Activated T-helper 1 cell treated with anti-CD3 and anti-CD28 coated beads, Interleukin-2, amount 50 U/mL, for 16 hours (primary cell): ENCODE results near the gene GSDME.
"Not testable (repeated sequence)": the region's sequence is repeated elsewhere in the genome, so short reads cannot be mapped to it uniquely, and the experiment has no call there.

Experiments
- DNase-seq, 2 donors: peaks; one replicate each; pipeline ENCODE4 v3.0.0-alpha.2; 2020; ENCODE audit warnings: low read depth in 1 of 2, low spot score in 1 of 2

The GSDME gene

DNA sequence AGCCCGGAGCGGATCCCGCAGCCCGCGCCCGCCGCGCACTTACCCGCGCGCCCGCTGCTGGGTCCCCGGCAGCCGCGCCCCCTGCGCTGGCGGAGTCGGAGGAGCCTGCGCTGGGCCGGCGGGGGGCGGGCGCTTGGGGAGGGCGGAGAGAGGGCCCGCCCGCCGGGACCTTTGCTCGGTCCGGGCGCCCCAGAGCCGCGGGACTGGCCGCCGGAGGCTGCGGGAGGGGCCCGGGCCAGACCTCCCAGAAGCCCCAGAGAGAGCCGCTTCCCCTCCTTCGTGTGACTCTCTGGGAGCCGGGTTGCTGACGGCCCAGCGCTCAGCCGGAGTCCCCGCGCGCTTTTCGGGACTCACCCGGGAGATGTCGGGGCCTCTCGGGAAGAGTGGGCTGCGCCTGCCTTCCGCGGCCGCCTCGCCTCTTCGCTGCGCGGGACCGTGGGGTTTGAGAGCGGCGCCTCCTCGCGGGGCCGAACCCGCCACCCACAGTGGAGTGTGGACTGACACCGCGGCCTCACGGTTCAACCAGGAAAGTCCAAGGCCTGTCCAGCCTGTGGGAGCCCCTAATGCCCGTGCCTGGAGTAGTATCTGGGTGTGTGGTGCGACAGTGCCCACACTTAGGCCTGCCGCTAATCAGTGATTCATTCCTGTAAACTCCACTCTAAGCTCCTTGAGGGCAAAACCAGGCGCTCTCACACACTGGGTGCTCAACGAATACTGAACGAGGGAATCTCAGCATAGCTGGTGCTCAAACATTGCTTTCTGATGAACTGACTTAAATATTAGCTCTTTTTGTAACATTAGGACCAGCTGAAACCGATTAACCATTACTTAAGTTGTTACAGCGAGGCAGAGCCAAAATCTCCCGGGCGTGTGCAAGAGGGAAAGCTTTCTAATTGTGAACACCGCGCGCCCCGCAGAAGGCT is at the start of gene GSDME:
GSDME (minus strand) TSS at position 112 of the 923 bp plus-strand sequence. CDS start 7,690 bp downstream, outside the sequence.
- peak in 1 of 2 donors; percentile 5 for DNase-seq

DNA sequence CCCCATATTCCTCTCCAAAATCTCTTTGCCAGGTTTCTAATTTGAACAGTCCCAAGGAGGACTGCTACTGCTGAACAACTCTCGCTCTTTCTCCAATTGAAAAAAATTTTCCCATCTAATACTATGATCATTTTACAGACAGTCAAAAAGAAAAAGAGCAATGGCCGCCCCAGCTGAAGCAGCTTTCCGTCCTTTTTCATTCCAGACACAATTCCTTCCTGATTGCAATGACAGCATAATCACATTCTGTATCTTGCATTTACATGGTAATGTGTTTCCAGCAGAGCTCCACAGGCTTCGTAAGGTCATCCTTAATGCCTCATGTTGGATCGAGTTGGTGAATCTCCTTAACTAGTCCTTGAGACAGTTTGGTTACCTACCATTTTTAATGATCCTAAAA is 45.0 kb upstream of the GSDME start:
- DNase-seq, result no peak

DNA sequence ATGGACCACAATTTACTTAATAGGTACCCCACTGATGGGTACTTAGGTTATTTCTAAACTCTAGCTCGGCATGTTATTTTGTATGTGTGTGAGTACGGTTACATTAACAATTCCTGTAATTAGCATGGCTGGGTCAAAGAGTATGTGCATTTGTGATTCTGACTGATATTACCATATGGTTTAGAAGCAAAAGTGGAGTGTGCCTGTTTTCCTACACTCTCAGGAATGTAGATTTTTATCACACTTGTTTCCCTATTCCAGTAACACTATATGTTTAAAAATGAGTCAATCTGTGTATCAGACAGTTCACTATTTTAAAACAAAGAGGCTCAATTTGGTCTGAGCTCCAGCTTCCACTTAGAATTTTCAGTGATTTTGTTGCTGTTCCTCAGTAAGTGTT is 44.6 kb upstream of the GSDME start:
- no peak for DNase-seq

DNA sequence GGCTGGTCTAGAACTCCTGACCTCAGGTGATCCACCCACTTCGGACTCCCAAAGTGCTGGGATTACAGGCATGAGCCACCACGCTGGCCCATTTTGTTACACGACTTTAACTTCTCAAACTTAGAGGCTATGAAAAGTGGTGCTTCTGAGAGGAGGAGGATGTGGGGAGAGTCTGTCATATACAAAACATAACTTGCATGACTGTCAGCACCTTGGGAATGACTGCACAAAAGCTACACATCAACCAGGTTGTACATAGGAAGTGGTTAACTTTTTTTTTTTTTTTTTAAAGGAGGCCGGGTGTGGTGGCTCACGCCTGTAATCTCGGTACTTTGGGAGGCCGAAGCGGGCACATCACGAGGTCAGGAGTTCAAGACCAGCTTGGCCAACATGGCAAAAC is 43.4 kb upstream of the GSDME start:
- no peak for DNase-seq

DNA sequence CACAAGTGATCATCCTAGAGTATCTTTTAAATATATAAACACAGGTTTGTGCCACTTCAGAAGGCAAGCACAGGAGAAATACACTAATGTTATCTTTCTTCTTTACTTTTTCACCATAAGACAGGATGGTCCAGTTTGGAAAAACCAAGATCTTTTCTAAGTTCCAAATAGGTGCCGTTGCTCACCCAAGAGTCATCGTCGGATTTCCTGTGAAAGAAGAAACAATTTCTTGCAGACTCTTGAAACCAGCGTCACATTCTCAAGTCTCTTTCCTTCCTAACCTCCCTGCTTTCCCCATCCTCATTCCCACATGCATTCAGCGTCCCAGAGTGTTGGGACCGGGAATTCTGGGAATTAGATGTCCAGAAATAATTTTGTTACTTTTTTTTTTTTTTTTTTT is 42.8 kb upstream of the GSDME start:
- no peak for DNase-seq

DNA sequence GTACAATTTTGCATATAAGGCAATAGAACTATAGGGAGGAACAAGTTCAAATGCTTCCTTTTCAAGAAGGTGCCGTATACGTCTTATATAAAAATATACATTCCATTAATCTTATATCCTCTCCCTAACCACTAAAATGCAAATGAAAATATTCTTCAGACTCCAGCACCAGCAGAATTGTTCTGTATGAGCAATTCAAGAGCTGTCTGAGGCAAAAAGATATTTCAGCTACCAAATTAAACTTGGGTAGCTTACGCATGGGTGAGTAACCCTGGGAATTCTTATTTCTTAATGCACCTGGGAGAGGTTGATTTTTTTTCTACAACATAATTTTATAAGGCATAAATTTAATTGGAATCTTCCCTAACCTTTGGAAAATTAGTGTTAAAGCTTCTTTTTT is 42.2 kb upstream of the GSDME start:
- no peak for DNase-seq

DNA sequence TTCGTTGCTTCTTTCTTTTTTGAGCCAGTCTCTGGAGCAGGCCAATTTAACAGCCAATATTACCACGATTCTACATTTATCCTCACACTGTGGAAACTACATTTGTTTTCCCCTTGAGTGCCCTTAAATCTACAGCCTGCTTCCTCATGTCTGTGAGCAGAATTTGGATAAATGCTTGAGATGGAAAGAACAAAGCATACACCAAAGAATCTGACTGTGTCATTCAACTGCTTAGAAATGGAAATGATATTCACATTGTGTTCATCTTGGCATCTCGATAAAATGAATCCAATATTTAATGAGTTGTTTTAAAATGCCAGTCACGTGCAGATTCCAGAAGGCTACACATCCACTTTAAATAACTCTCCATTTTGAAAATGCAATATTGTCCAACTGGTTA is 41.0 kb upstream of the GSDME start:
- DNase-seq, result no peak

DNA sequence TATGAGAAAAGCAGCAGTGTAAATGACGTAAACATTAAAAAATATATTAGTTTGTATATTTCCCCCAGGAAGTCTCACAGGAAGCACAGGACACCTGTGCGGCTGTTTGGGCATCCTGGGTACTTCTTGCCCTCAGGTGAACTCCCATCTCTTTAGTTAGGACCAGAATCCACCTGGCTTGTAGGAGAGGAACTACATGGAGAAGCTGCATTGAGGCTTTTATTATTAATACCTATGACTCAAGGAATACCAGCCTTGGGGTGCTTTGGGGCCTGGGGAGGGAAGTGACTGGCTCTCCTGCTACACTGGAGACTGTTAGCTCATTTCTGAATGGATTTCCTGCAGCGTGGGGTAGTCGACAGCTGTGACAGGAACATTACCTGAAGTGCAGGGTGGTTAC is 40.0 kb upstream of the GSDME start:
- DNase-seq, result no peak

DNA sequence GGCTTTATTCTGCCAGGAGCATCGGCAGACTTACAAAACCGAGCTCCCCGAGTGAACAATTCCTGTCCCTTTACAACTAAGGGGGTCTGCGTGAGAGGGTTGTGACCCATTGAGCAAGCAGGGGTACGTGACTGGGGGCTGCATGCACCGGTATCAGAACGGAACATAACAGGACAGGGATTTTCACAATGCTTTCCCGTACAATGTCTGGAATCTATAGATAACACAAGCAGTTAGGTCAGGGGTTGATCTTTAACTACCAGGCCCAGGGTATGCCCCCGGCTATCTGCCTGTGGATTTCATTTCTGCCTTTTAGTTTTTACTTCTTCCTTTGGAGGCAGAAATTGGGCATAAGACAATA is 38.1 kb upstream of the GSDME start:
- DNase-seq, result no peak

DNA sequence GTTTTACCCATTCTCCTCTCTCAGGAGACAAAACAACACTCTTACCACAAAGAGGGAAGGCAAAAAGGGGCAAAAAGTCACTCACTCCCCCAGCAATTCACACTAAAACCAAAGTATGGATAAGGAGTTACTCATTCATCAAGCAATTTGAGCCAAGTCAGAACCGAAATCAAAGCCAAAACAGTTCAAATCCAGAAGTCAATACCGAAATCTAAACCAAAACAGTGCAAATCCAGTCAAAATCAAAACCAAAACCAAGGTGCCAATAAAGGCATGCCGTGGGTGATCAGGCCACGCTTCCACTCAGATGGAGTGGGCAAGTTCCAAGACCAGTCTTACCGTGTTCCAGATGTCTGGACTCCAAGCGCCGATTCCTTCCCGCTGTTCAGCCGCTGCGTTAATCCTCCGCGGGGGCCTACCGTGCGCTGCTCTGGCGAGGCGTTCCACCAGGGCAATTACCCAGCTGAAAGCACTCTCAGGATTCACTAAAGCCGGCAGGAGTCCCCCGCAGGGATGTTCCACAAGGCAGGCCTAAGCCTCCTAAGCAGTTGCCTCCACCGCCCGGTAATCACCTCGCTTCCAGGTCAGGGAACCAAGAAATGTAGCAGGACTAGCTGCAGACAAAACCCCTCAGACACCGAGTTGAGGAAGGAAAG is 37.6 kb upstream of the GSDME start:
- DNase-seq, result not testable (repeated sequence)

DNA sequence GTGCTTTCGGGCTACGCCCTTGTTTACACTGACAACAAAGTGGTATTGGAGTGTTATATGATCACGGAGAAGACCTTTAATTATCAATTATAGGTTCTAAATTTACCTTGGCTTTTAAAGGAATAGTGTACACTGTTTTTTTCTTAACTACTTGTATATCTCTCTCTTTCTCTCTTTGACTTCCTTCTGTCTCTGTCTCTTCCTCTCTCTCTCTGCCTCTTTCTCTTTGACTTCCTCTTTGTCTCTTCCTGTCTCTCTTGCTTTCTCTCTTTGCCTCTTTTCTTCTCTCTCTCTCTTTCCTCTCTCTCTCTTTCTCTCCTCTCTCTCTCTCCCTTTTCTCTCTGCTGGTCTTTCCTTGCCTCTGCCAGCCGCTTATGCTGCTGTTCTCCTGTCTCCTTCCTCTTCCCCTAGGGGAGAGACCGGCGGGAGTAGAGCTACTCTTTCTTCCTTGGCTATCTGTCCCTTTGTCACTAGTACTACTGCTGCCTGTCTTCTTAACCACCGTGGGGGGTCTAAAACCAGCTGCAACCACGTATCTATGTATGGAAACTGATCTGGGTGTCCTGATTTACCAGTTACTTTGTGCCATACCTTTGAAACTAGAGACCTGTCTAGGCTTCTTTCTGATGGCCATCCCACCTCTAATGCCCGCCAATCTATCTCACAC is 36.9 kb upstream of the GSDME start:
- no peak for DNase-seq

DNA sequence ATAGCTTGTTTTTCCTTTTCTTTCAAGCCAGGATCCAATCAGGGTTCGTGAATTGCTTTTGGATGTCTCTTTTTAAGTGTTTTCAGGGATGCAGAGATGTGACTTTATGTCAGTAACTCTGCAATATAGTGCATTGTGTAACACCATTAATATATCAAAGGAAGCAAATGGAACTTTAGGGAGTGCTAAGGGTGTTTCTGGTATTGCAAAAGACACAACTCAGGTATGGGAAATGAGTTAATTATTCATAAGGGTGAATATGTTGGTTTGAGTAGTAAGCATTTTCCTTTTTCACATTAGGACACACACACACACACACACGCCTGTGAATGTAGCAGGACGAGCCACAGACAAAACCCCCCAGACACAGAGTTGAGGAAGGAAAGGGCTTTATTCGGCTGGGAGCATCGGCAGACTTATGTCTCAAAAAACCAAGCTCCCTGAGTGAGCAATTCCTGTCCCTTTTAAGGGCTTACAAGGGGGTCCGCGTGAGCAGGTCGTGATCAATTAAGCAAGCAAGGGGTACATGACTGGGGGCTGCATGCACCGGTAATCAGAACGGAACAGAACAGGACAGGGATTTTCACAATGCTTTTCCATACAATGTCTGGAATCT is 31.8 kb upstream of the GSDME start:
- DNase-seq, result no peak

DNA sequence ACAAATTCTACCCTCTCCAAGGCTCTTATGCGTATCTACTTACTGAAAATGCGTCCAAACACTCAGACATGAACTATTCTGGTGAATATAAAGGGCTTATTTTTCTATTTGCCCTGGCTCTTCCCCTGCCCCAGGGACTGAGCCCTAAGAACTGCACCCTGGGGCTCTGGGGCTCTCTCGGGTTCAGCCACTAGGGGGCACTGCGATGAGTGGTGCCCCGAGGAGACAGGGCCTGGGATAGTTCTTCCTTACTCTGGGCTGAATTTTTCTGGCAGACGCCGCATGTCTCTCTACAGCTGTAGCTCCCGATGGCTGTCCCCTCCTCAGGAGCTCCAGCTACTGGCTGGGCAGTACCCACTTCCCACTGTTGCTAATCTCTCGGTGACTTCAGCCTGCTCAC is 30.8 kb upstream of the GSDME start:
- DNase-seq, result no peak

DNA sequence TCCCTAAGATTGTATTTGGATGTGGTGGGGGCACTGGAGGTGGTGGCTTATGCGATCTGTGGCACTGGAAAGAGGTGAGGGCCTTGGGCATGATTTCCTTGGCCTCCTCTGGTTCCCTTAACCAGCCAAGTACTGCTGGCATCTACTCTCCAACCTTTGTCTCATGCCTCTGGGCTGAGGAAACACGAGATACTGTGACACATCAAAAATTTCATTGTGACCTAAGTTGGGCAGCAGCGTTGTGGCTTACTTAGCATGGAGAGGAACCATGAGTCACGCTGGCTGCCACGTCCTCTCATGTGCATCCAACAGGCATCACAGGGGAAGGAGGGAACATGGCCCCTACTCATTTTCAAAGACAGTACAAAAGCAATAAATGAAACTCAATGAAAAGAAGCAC is 29.7 kb upstream of the GSDME start:
- no peak for DNase-seq

DNA sequence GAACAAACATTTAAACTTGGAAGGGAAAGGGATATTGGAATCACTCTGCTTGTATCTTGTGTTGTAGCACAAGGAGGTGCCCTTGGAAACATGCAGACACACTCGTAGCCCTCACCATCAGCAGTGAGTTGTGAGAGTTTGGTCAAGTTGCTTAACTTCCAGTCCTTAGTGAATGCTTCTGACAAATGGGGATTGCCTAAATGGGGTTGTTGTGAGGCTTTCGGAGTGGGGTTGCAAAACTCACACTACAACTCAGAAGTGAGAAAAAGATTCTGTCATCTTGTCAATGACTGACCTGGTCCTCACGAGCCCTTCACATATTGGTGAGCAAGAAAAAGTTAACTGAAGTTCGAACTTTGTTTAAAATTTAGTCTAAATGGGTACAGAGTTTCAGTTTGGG is 29.0 kb upstream of the GSDME start:
- DNase-seq, result no peak

DNA sequence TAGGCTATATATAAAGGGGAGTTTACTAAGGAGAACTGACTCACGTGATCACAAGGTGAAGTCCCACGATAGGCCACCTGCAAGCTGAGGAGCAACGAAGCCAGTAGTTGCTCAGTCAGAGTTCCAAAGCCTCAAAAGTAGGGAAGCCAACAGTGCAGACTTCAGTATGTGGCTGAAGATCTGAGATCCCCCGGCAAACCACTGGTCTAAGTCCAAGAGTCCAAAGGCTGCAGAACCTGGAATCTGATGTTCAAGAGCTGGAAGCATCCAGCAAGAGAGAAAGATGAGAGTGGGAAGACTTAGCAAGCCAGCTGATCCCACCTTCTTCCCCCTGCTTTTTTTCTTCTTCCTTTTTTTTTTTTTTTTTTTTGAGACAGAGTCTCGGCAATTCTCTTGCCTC is 27.0 kb upstream of the GSDME start:
- no peak for DNase-seq

DNA sequence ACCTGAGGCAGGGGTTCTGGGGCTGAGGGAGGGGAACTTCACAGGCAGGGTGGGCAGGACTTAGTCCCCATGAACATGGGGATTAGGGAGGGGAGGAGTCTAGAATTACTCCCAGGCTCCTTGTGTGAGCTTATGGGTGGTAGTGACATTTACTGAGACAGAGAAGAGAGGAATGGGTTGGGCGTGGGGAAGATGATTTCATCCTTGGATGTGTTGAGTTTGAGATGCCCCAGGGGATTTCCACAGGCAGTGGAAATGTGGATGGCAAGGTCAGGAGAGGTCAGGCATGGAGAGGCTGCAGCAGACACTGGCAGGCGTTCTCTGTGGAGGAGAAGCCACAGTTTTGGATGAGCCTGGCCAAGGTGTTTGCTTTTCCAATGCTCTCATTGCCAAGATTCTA is 26.4 kb upstream of the GSDME start:
- DNase-seq, result no peak

DNA sequence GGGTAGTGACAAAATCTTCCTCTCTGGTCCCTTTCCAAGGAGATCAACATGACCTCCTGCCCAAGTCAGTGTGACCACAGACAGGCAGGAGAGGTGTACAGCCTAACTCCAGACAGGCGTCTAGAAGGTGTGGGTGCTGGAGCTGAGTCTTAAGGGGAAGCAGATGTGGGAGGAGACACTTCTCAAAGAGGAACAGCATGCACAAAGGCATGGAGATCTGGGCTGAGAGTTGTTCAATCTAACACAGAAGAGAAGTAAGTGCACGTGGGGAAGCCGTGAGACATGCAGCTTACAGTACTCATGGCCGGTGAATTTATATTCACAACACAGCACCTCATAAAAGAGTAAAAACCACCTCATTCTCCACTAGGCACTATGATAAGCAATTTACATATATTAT is 23.8 kb upstream of the GSDME start:
- no peak for DNase-seq

DNA sequence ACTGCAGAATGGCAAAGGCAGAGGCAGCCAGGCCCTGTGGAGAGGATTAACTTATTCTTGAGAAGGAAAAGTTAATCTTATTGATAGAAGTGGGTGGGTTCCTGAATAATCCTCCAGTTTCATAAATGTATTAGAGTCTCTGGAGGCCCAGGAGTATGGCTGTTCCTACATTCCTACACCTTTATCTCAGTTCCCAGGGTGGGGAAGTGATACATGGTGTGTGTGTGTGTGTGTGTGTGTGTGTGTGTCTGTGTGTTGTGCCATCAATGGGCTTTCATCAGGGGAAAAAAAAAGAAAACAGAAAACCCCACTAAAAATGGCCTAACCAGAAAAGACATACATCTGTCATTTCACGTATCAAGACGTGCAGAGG is 22.0 kb upstream of the GSDME start:
- DNase-seq, result no peak

DNA sequence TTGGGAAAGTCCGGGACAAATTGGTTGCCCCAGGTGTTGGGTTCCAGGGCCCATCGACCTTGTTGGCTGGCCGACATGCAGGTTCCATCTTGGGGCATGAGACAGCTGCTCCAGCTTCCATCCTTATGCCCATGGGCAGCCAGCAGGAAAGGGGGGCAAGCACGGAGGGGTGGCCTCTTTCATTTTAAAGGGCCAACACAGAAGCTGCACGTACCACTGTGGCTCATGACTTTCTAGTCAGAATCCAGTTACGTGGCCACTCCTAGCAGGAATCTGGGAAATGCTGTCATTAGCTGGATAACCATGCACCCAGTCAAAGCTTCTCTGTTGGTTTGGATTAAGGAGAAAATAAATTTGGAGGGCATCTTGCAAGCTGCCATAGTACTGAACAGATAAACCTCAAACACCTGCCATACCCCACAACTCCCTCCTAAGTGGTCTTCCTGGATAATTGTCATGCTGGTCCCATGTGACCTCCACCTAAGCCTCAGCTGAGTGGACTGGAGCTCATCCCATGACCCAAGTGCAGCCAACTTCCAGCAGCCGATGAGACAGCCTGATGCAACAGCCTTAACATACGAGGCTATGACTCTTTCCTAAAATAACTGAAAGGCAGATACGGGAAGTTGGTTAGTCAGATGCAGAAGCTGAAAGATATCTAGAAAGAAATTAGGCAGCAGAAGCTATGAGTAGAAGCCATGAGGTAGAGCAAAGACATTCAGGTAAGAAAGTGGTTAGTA is 21.4 kb upstream of the GSDME start:
- no peak for DNase-seq

DNA sequence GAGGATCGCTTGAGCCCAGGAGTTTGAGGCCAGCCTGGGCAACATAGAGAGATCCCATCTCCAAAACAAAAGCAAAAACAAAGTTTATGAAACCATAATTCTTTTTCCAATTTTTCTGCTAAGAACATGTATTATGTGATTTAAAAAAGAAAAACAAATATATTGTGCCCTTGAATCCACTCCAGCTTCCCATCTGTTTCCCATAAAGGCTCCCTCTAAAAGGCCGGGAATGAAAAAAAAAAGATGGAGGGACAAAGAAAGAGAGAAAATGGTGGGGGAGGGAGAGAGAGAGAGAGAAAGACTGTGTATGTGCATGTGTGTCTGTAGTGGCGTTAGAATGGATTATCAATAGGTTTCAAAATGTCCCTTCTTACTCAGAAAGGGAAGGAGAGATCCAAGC is 20.5 kb upstream of the GSDME start:
- no peak for DNase-seq
